ENCODE data around the gene CRYBB2.
"Not testable (repeated sequence)": the region's sequence is repeated elsewhere in the genome, so short reads cannot be mapped to it uniquely, and the experiment has no call there.

CRYBB2 gene

GRCh38 chr22:25201557-25202273 is 17.7 kb upstream of the CRYBB2 start:
- FAIRE-seq, result no peak
- DNase-seq (ENCODE audit: insufficient read length), result no peak
- TF ChIP-seq POLR2A (IDR thresholded peaks at IDR 0.05; ENCODE audit: low read depth, low read length) (no peak), POLR2AphosphoS5 (IDR thresholded peaks at IDR 0.05; ENCODE audit: low read depth, low read length) (no peak), TAF1 (IDR thresholded peaks at IDR 0.05; ENCODE audit: borderline replicate concordance, low read depth, low read length) (no peak)

- DNase-seq (ENCODE audit: insufficient read length) (peak; percentile 63), FAIRE-seq (peak; percentile 53)
- TF ChIP-seq TAF1 (IDR thresholded peaks at IDR 0.05; ENCODE audit: borderline replicate concordance, low read depth, low read length) (no peak), POLR2AphosphoS5 (IDR thresholded peaks at IDR 0.05; ENCODE audit: low read depth, low read length) (no peak), POLR2A (IDR thresholded peaks at IDR 0.05; ENCODE audit: low read depth, low read length) (no peak)
Measured at GRCh38 chr22:25202290-25202921, 17.0 kb upstream of the CRYBB2 start.

DNA sequence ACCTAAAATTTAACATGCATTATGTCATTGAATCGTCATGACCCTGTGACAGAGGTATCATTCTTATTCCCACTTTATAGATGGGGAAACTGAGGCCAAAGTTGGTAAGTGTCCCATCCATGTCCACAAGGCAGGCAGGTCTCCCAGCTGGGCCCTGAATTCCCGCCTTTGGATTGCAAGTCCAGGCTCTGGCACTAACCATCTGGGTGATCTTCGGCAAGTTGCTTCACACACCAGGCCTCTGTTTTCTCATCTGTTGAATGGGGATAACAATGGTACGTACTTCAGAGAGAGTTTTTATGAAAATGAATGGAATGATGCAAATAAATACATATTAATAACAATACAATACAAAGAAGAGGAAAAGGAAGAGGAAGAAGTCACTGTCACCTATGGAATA is 16.4 kb upstream of the CRYBB2 start:
- TF ChIP-seq TAF1 (IDR thresholded peaks at IDR 0.05; ENCODE audit: borderline replicate concordance, low read depth, low read length) (no peak), POLR2A (IDR thresholded peaks at IDR 0.05; ENCODE audit: low read depth, low read length) (no peak), POLR2AphosphoS5 (IDR thresholded peaks at IDR 0.05; ENCODE audit: low read depth, low read length) (no peak)
- no peak for FAIRE-seq
- no peak for DNase-seq (ENCODE audit: insufficient read length)

DNA sequence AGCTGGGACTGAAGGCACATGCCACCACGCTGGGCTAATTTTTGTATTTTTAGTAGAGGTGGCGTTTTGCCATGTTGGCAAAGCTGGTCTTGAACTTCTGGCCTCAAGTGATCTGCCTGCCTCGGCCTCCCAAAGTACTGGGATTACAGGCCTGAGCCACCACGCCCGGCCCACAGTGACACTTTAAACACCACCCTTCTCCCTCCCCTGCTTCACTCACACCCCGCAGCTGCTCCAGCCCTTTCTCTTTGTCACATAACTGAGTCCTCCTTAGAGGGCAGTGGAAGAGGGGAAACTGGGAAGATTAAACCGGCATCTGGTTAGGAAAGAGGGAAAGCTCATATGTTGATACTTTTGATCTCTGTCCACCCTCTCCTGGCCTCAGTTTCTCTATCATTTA is 14.9 kb upstream of the CRYBB2 start:
- DNase-seq (ENCODE audit: insufficient read length); FAIRE-seq: not testable (repeated sequence)

DNA sequence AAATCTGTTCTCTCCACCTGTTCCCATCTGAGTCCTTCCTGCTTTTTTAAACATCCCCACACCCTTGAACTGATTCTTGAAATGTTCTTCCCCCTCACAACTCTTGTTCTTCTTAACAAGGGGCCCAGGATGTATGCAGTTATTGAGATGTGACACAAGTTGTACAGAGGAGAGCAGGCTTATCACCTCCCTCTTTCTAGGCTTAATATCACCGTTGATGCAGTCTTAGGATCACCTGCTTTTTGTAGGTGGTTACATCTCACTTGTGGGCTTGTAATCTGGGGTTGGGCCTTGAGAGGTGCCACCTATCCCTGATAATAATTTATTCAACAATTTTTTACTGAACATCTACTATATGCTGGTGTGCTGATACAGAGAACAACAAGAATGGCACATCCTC is 13.6 kb upstream of the CRYBB2 start:
- DNase-seq (ENCODE audit: insufficient read length) (no peak), FAIRE-seq (no peak)
- TF ChIP-seq POLR2A (IDR thresholded peaks at IDR 0.05; ENCODE audit: low read depth, low read length), result no peak
- no peak for TF ChIP-seq POLR2AphosphoS5 (IDR thresholded peaks at IDR 0.05; ENCODE audit: low read depth, low read length)
- no peak for TF ChIP-seq TAF1 (IDR thresholded peaks at IDR 0.05; ENCODE audit: borderline replicate concordance, low read depth, low read length)

DNA sequence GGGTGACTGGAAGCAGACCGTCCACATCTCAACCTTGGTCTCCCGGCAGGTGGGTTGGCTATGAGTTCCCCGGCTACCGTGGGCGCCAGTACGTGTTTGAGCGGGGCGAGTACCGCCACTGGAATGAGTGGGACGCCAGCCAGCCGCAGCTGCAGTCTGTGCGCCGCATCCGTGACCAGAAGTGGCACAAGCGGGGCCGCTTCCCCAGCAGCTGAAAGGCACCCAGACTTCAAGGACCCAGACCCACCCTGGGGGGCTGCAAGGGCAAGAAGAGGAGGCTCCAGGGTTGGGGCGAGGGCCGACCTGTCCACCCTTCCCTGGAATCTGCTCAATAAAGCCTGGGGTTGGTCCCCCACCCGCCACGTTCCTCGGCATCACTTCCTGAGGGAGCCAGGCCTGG is 12.4 kb upstream of the CRYBB2 start:
- TF ChIP-seq POLR2A (IDR thresholded peaks at IDR 0.05; ENCODE audit: low read depth, low read length) (no peak), TAF1 (IDR thresholded peaks at IDR 0.05; ENCODE audit: borderline replicate concordance, low read depth, low read length) (no peak), POLR2AphosphoS5 (IDR thresholded peaks at IDR 0.05; ENCODE audit: low read depth, low read length) (no peak)
- DNase-seq (ENCODE audit: insufficient read length), result no peak
- no peak for FAIRE-seq

- FAIRE-seq (no peak), DNase-seq (ENCODE audit: insufficient read length) (no peak)
- TF ChIP-seq POLR2A (IDR thresholded peaks at IDR 0.05; ENCODE audit: low read depth, low read length), result no peak
- TF ChIP-seq POLR2AphosphoS5 (IDR thresholded peaks at IDR 0.05; ENCODE audit: low read depth, low read length), result no peak
Measured at GRCh38 chr22:25207553-25208157, 11.8 kb upstream of the CRYBB2 start.

- DNase-seq (ENCODE audit: insufficient read length) (no peak), FAIRE-seq (no peak)
- TF ChIP-seq TAF1 (IDR thresholded peaks at IDR 0.05; ENCODE audit: borderline replicate concordance, low read depth, low read length), result no peak
- TF ChIP-seq POLR2A (IDR thresholded peaks at IDR 0.05; ENCODE audit: low read depth, low read length), result no peak
- no peak for TF ChIP-seq POLR2AphosphoS5 (IDR thresholded peaks at IDR 0.05; ENCODE audit: low read depth, low read length)
Measured at GRCh38 chr22:25208328-25208727, 11.1 kb upstream of the CRYBB2 start.

- FAIRE-seq (no peak), DNase-seq (ENCODE audit: insufficient read length) (no peak)
- no peak for TF ChIP-seq TAF1 (IDR thresholded peaks at IDR 0.05; ENCODE audit: borderline replicate concordance, low read depth, low read length)
- no peak for TF ChIP-seq POLR2AphosphoS5 (IDR thresholded peaks at IDR 0.05; ENCODE audit: low read depth, low read length)
- TF ChIP-seq POLR2A (IDR thresholded peaks at IDR 0.05; ENCODE audit: low read depth, low read length), result no peak
Measured at GRCh38 chr22:25208743-25209505, 10.5 kb upstream of the CRYBB2 start.

DNA sequence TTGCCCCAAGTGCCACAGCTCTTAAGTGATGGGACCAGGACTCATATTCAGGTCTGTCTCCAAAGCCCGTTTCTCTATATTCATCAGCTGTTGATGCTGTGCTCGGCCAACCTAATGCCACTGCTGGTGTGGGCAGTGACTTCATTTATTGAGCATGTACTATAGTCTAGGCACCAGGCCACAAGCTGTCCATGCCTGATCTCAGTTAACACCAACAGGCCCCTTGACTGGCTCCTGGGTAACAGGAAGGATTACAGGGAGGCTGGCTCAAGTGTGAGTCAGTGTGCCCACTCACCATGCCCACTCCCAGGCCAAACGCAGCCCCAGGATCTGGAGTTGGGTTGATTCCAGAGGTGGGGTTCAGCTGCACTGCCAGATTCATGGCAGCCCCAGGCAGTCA is 8.6 kb upstream of the CRYBB2 start:
- FAIRE-seq (no peak), DNase-seq (ENCODE audit: insufficient read length) (no peak)
- no peak for TF ChIP-seq POLR2AphosphoS5 (IDR thresholded peaks at IDR 0.05; ENCODE audit: low read depth, low read length)
- no peak for TF ChIP-seq TAF1 (IDR thresholded peaks at IDR 0.05; ENCODE audit: borderline replicate concordance, low read depth, low read length)
- no peak for TF ChIP-seq POLR2A (IDR thresholded peaks at IDR 0.05; ENCODE audit: low read depth, low read length)

- no peak for DNase-seq (ENCODE audit: insufficient read length)
- no peak for FAIRE-seq
- no peak for TF ChIP-seq TAF1 (IDR thresholded peaks at IDR 0.05; ENCODE audit: borderline replicate concordance, low read depth, low read length)
- TF ChIP-seq POLR2AphosphoS5 (IDR thresholded peaks at IDR 0.05; ENCODE audit: low read depth, low read length), result no peak
- no peak for TF ChIP-seq POLR2A (IDR thresholded peaks at IDR 0.05; ENCODE audit: low read depth, low read length)
Measured at GRCh38 chr22:25212337-25212736, 7.1 kb upstream of the CRYBB2 start.

All from GM12892 (cell line).